Measurements from ENCODE around the gene PIP4K2C. TPM values are rescaled to one million over a fixed set of nuclear protein-coding genes. Genes with fewer than 3 reads are reported as not detected.

PIP4K2C gene
- total RNA-seq, 1 donor from 2014 or later = 27.5 TPM

DNA sequence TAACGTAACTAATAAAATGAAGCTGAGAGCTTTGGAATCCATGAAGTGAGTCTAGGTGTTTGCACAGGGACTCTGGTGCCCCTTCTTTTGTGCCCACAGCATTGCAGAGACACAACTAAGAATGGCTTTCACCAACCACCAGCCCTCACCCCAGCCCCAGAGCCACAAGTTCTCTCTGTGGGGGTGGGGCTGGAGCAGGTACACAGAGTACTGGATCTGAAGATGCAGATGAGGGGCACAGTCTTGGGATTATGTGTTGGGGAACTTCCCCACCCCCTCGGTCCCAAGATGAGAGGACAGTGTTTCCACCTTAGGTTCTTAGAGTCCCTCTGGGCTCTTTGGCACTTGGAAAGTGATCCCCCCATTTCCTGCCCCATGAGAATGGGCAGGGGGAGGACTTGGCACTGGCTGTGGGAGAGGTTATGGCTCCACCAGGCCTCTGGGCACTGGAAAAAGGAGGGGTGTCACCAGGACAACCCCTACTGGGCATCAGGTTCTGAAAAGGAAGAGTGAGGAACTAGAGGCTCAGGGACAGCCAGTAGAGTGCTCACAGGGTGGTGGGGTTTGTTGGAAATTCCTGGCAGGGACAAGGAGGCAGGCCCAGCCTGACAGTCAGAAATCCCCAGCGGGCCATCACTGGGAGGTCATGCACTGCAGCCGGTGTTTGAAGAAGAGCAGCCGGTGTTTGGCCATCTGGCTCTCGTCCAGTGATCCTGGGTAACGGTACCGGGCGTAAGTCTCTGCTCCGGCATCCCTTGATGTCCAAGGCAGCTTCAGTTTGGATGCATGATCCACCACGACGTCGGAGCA is 35.3 kb downstream of the PIP4K2C start:
- peak overlapping the region; percentile 74 for H3K4me3 Mint-ChIP-seq (ENCODE audit: unreplicated experiment)
- H3K27me3 Mint-ChIP-seq (ENCODE audit: unreplicated experiment) = peaks cover 57% of the 10 kb centered on the region
- peak; percentile 64 for DNase-seq

GRCh38 chr12:57626921-57627445 is 36.0 kb downstream of the PIP4K2C start:
- peaks cover 59% of the 10 kb centered on the region for H3K27me3 Mint-ChIP-seq (ENCODE audit: unreplicated experiment)

More for the DNA sequence above, 35.3 kb downstream of the PIP4K2C start:
- Mint-ChIP-seq H3K4me1 (ENCODE audit: low read depth, unreplicated experiment) (peaks cover 24% of the 10 kb centered on the region), H3K36me3 (ENCODE audit: unreplicated experiment) (peaks cover 17% of the 10 kb centered on the region), H3K9me3 (ENCODE audit: unreplicated experiment) (peaks cover 23% of the 10 kb centered on the region), H3K27ac (ENCODE audit: unreplicated experiment) (peak overlapping the region; percentile 84)
- no peak for TF ChIP-seq CTCF (IDR thresholded peaks at IDR 0.05; ENCODE audit: partially characterized antibody, unreplicated experiment)

DNA sequence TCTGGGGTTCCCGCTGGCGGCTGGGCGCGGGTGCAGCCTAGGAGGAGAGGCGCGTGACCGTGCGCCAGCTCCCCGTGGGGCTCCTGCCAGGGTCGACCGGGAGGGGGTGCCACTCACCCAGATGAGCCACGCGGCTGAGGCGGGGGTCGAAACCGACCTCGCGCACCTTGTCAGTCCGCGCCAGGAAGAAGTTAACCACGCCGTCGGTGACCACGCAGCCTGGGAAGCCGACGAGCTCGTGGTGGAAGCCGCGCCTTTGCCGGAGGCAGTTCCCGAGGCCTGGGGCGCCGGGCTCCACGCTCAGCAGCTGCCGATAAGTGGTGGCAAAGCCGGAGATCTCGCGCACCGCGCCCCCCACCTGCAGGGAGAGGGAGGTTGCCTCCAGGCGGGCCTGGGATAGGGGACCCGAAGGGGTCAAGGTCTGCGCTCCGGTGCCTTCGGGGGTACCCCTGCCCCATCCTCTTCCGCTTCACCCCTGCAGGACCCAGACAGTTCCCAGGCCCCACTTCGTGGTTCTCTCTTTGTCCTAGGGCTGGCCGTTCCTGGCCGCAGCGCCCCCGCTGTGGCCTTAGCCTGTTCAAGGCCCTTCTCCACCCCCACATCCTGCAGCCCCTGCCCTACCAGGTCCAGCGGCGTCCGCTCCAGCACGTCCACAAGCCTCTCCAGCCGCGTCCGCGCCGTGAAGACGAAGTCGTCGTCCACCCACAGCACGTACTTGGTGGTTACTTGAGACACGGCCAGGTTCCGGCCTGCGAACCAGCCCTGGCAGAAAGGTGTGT is 36.7 kb downstream of the PIP4K2C start:
- Mint-ChIP-seq H3K27me3 (ENCODE audit: unreplicated experiment) (peaks cover 53% of the 10 kb centered on the region), H3K4me3 (ENCODE audit: unreplicated experiment) (peak overlapping the region; percentile 55), H3K4me1 (ENCODE audit: low read depth, unreplicated experiment) (peaks cover 24% of the 10 kb centered on the region), H3K27ac (ENCODE audit: unreplicated experiment) (no peak overlapping the region), H3K36me3 (ENCODE audit: unreplicated experiment) (peaks cover 12% of the 10 kb centered on the region), H3K9me3 (ENCODE audit: unreplicated experiment) (peaks cover 20% of the 10 kb centered on the region)
- peak; percentile 45 for DNase-seq
- TF ChIP-seq CTCF (IDR thresholded peaks at IDR 0.05; ENCODE audit: partially characterized antibody, unreplicated experiment) = no peak

More at GRCh38 chr12:57626921-57627445, 36.0 kb downstream of the PIP4K2C start:
- H3K36me3 Mint-ChIP-seq (ENCODE audit: unreplicated experiment) = peaks cover 15% of the 10 kb centered on the region
- DNase-seq = no peak
- no peak for TF ChIP-seq CTCF (IDR thresholded peaks at IDR 0.05; ENCODE audit: partially characterized antibody, unreplicated experiment)
- H3K9me3 Mint-ChIP-seq (ENCODE audit: unreplicated experiment) = peaks cover 25% of the 10 kb centered on the region
- peak overlapping the region; percentile 74 for H3K4me3 Mint-ChIP-seq (ENCODE audit: unreplicated experiment)
- H3K4me1 Mint-ChIP-seq (ENCODE audit: low read depth, unreplicated experiment) = peaks cover 25% of the 10 kb centered on the region
- H3K27ac Mint-ChIP-seq (ENCODE audit: unreplicated experiment) = peak overlapping the region; percentile 84

DNA sequence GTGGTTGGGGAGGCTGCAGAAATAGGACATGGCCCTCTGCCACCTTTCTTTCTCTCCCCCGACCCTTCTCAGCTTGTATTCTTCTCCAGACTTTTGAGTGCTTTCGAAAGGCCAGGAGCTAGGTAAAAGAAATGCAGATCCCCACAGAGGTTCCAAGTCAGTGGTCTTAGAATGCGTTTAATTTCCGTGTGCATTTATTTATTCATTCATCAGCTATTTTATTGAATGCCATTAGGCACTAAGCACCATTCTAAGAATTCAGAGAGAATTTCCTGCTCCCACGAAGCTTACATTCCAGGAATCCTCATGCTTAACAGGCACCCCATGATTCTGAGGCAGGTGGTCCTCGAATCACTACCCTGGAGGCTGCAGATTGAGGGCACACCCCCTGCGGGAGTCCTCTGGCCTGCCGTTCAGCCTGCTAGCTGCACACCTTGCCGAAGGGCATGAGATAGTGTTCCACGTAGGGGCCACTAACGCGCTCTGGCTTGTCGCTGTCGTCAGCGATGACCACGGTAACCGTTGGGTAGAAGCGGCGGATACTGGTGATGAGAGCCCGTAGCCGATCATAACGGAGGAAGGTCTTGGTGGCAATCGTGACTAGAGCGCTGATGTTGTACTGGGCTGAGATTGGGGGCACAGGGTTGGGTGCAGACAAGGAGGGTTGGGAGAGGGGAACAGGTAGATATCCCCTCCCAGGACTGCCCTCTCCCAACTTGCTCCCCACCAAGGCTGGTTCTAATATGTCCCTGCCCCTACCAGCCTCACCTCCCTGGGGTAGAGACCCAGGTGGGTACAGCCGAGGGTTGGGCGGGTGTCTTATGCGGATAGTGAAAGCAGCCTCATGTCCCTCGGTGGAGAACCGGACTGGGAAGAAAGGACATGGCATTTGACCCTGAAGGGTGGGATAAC is 37.5 kb downstream of the PIP4K2C start:
- TF ChIP-seq CTCF (IDR thresholded peaks at IDR 0.05; ENCODE audit: partially characterized antibody, unreplicated experiment) = no peak
- no peak for DNase-seq
- H3K36me3 Mint-ChIP-seq (ENCODE audit: unreplicated experiment) = peaks cover 12% of the 10 kb centered on the region

More for the DNA sequence above, 37.5 kb downstream of the PIP4K2C start:
- H3K9me3 Mint-ChIP-seq (ENCODE audit: unreplicated experiment) = peaks cover 16% of the 10 kb centered on the region
- peaks cover 24% of the 10 kb centered on the region for H3K4me1 Mint-ChIP-seq (ENCODE audit: low read depth, unreplicated experiment)
- no peak overlapping the region for H3K27ac Mint-ChIP-seq (ENCODE audit: unreplicated experiment)
- H3K27me3 Mint-ChIP-seq (ENCODE audit: unreplicated experiment) = peaks cover 53% of the 10 kb centered on the region
- H3K4me3 Mint-ChIP-seq (ENCODE audit: unreplicated experiment) = peak overlapping the region; percentile 55
